Measurements from ENCODE around the gene WWOX. TPM values are rescaled to one million over a fixed set of nuclear protein-coding genes. Genes with fewer than 3 reads are reported as not detected.

The WWOX gene
- total and polyA plus RNA-seq, 2 of the 8 experiments (the other 6 are each of a cell fraction or from before 2014, with no cell fraction given) = 5.4 to 16.7 TPM

GRCh38 chr16:78628461-78629045 lies 529.1 kb downstream of the WWOX start:
- Histone ChIP-seq H3K14ac (ENCODE audit: insufficient read length) (no peak overlapping the region), H4K91ac (replicated peaks; ENCODE audit: insufficient read length, low read length) (no peak overlapping the region), H3K79me1 (ENCODE audit: low read depth, low read length) (no peaks in the 10 kb centered on the region), H4K8ac (ENCODE audit: extremely low read depth, insufficient read depth, low read length) (no peak overlapping the region), H2BK5ac (ENCODE audit: low read depth, low read length) (no peak overlapping the region), H3K4me3 (ENCODE audit: extremely low read depth in 1 of 4, insufficient read depth in 2 of 4, low read depth in 3 of 4, low read length in 4 of 4) (no peak overlapping the region), H4K5ac (ENCODE audit: insufficient read length, low read depth, low read length) (no peak overlapping the region), H3K23me2 (ENCODE audit: low read depth, low read length) (no peaks in the 10 kb centered on the region), H3K18ac (ENCODE audit: extremely low read depth, low read length) (no peak overlapping the region), H2AK5ac (ENCODE audit: low read depth, low read length) (no peak overlapping the region), H3K23ac (ENCODE audit: insufficient read length) (no peak overlapping the region), H3K56ac (replicated peaks; ENCODE audit: insufficient read length, low read depth, low read length) (no peak overlapping the region), H4K20me1 (replicated peaks in 1 of 2; ENCODE audit: control insufficient read depth in 1 of 2, insufficient read depth in 2 of 2, low read length in 2 of 2) (no peaks in the 10 kb centered on the region), H2BK12ac (ENCODE audit: low read depth, low read length) (no peak overlapping the region), H3K27me3 (replicated peaks in 1 of 4; ENCODE audit: control insufficient read depth in 3 of 4, extremely low read depth in 1 of 4, insufficient read depth in 3 of 4, low read length in 3 of 4) (no peaks in the 10 kb centered on the region), H2BK15ac (ENCODE audit: low read length) (no peak overlapping the region), H3K27ac (ENCODE audit: low read depth, low read length) (no peak overlapping the region), H2BK20ac (ENCODE audit: low read length) (no peak overlapping the region), H2BK120ac (replicated peaks; ENCODE audit: low read depth, low read length) (no peak overlapping the region), H3K4me1 (replicated peaks in 1 of 4; ENCODE audit: control insufficient read depth in 3 of 4, insufficient read depth in 4 of 4, low read length in 3 of 4) (no peaks in the 10 kb centered on the region), H3K4me2 (ENCODE audit: insufficient read depth in 1 of 2, low read depth in 2 of 2, low read length in 2 of 2) (no peak overlapping the region), H3K36me3 (ENCODE audit: control insufficient read depth in 2 of 4, insufficient read depth in 4 of 4, low read length in 3 of 4) (no peaks in the 10 kb centered on the region), H3K79me2 (ENCODE audit: control insufficient read depth in 1 of 2, insufficient read depth in 2 of 2, low read length in 2 of 2) (no peaks in the 10 kb centered on the region), H2AFZ (ENCODE audit: low read length) (no peak overlapping the region), H3K9me3 (ENCODE audit: insufficient read depth in 2 of 2, low read depth in 1 of 2, low read length in 1 of 2) (peaks cover 14 to 16% of the 10 kb centered on the region in 2 experiments), H3K4ac (replicated peaks; ENCODE audit: insufficient read length, low read depth, low read length) (no peak overlapping the region), H3K9ac (replicated peaks in 1 of 4; ENCODE audit: extremely low read depth in 1 of 4, low read depth in 3 of 4, low read length in 3 of 4) (no peak overlapping the region)
- 86% methylated on average over 8 of the region's 8 CpGs; no CpG with 5 or more reads in 1 of the 2 experiments for WGBS, 2 experiments (ENCODE audit: extremely low coverage in 1 of 2, insufficient coverage in 1 of 2, insufficient read length in 1 of 2, insufficient replicate concordance in 2 of 2, low coverage in 1 of 2, low lambda C conversion rate in 2 of 2, missing lambda C conversion rate in 1 of 2)
- FAIRE-seq (no peak), DNase-seq (ENCODE audit: low read depth in 1 of 2, low spot score in 2 of 2) (no peak)
- ChIA-PET POLR2A (ENCODE audit: partially characterized antibody) (interaction anchor here (0.8 kb wide), 1 partner anchor 39 kb away, joined by 7 read pairs; no protein-coding TSS in a partner anchor), CTCF (ENCODE audit: partially characterized antibody) (interaction anchor here (1.3 kb wide), 1 partner anchor 14 kb away, joined by 3 read pairs; no protein-coding TSS in a partner anchor)
- TF ChIP-seq TAF7 (optimal IDR thresholded peaks at IDR 0.05; ENCODE audit: borderline replicate concordance, low read depth, low read length) (no peak), RFX5 (IDR thresholded peaks at IDR 0.05; ENCODE audit: borderline replicate concordance, low read depth, low read length) (no peak)

All from H1 (cell line).